Measurements from ENCODE around the gene BMP6. TPM values are rescaled to one million over a fixed set of nuclear protein-coding genes. Genes with fewer than 3 reads are reported as not detected.

The BMP6 gene
- total RNA-seq, 4 donors from 2014 or later: 1.4 to 16.1 (median 6.0) TPM

- WGBS, 2 donors (ENCODE audit: low coverage in 1 of 2): 68% methylated on average over 7 to 8 of the region's 8 CpGs
- H3K9me3 ChIP-seq: peaks cover 0 to 6% (median 0%) of the 10 kb centered on the region in 3 donors
- ATAC-seq: no peak
- H3K36me3 ChIP-seq: no peaks in the 10 kb centered on the region
- no peak overlapping the region for H3K4me3 ChIP-seq
- H3K27ac ChIP-seq: no peak overlapping the region
- H3K27me3 ChIP-seq: peaks cover 13% of the 10 kb centered on the region
- TF ChIP-seq POLR2A (IDR thresholded peaks at IDR 0.05): no peak
- no peak for TF ChIP-seq CTCF (IDR thresholded peaks at IDR 0.05)
- no peak for TF ChIP-seq EP300 (IDR thresholded peaks at IDR 0.05)
- TF ChIP-seq POLR2AphosphoS5 (IDR thresholded peaks at IDR 0.05): no peak
- no peaks in the 10 kb centered on the region for H3K4me1 ChIP-seq
Measured at GRCh38 chr6:7919871-7920270, 194.0 kb downstream of the BMP6 start.

GRCh38 chr6:7920425-7920824 lies 194.5 kb downstream of the BMP6 start:
- TF ChIP-seq CTCF (IDR thresholded peaks at IDR 0.05): no peak
- TF ChIP-seq POLR2AphosphoS5 (IDR thresholded peaks at IDR 0.05): no peak
- TF ChIP-seq POLR2A (IDR thresholded peaks at IDR 0.05): no peak
- TF ChIP-seq EP300 (IDR thresholded peaks at IDR 0.05): no peak
- H3K27me3 ChIP-seq: peaks cover 13% of the 10 kb centered on the region
- H3K36me3 ChIP-seq: no peaks in the 10 kb centered on the region
- no peaks in the 10 kb centered on the region for H3K4me1 ChIP-seq
- no peak overlapping the region for H3K4me3 ChIP-seq
- H3K27ac ChIP-seq: no peak overlapping the region
- H3K9me3 ChIP-seq: peaks cover 0 to 9% (median 0%) of the 10 kb centered on the region in 3 donors
- 59% methylated on average over 2 of the region's 2 CpGs; no CpG with 5 or more reads in 1 of the 2 donors for WGBS, 2 donors (ENCODE audit: low coverage in 1 of 2)
- ATAC-seq: no peak

- no peaks in the 10 kb centered on the region for H3K36me3 ChIP-seq
- no peak overlapping the region for H3K4me3 ChIP-seq
- ATAC-seq: no peak
- peaks cover 0 to 15% (median 0%) of the 10 kb centered on the region in 3 donors for H3K9me3 ChIP-seq
- peaks cover 13% of the 10 kb centered on the region for H3K27me3 ChIP-seq
- WGBS, 2 donors (ENCODE audit: low coverage in 1 of 2): 71 to 78% methylated on average over 3 to 4 of the region's 4 CpGs
- no peaks in the 10 kb centered on the region for H3K4me1 ChIP-seq
- H3K27ac ChIP-seq: no peak overlapping the region
- TF ChIP-seq POLR2AphosphoS5 (IDR thresholded peaks at IDR 0.05): no peak
- no peak for TF ChIP-seq CTCF (IDR thresholded peaks at IDR 0.05)
- TF ChIP-seq POLR2A (IDR thresholded peaks at IDR 0.05): no peak
Measured at GRCh38 chr6:7921046-7921445, 195.1 kb downstream of the BMP6 start.

GRCh38 chr6:7921632-7922092 lies 195.8 kb downstream of the BMP6 start:
- TF ChIP-seq CTCF (IDR thresholded peaks at IDR 0.05) (no peak), POLR2AphosphoS5 (IDR thresholded peaks at IDR 0.05) (peak; percentile 4)
- Histone ChIP-seq H3K4me3 (no peak overlapping the region), H3K9me3 (peaks cover 0 to 21% (median 0%) of the 10 kb centered on the region in 3 donors), H3K4me1 (no peaks in the 10 kb centered on the region), H3K36me3 (no peaks in the 10 kb centered on the region), H3K27me3 (peaks cover 13% of the 10 kb centered on the region), H3K27ac (no peak overlapping the region)
- 48 to 64% methylated on average over 3 to 5 of the region's 5 CpGs for WGBS, 2 donors (ENCODE audit: low coverage in 1 of 2)
- peak; percentile 65 for ATAC-seq

GRCh38 chr6:7922596-7922995 lies 196.7 kb downstream of the BMP6 start:
- no peak overlapping the region for H3K27ac ChIP-seq
- H3K9me3 ChIP-seq: peaks cover 0 to 24% (median 0%) of the 10 kb centered on the region in 3 donors
- 50 to 75% methylated on average over 1 of the region's 1 CpG for WGBS, 2 donors (ENCODE audit: low coverage in 1 of 2)
- no peak overlapping the region for H3K4me3 ChIP-seq
- ATAC-seq: no peak
- H3K36me3 ChIP-seq: no peaks in the 10 kb centered on the region
- no peaks in the 10 kb centered on the region for H3K4me1 ChIP-seq
- no peak for TF ChIP-seq CTCF (IDR thresholded peaks at IDR 0.05)
- H3K27me3 ChIP-seq: peaks cover 13% of the 10 kb centered on the region
